T-helper 1 cell (primary cell): ENCODE results near the gene ANKRD18A.
"Not testable (repeated sequence)": the region's sequence is repeated elsewhere in the genome, so short reads cannot be mapped to it uniquely, and the experiment has no call there.

ENCODE experiments used
- DNase-seq, 5 donors: peaks; one replicate each; pipeline ENCODE4 v3.0.0-alpha.2; 2012 to 2020

Gene ANKRD18A

DNA sequence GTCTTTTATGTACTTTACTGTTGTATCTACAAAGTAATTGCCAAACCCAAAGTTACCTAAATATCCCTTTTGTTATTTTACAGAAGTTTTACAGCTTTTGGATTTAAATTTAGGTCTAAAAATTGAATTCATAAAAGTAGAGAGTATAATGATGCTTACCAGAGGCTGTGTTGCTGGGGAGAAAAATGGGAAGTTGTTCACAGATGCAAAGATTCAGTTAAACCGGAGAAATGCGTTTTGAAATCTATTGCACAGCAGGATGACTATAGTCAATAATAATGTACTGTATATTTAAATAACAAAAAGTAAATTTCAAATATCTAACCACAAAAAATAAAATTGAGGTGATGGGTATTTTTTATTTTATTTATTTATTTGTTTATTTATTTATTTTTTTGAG, 2.6 kb upstream of the ANKRD18A start:
- no peak for DNase-seq

DNA sequence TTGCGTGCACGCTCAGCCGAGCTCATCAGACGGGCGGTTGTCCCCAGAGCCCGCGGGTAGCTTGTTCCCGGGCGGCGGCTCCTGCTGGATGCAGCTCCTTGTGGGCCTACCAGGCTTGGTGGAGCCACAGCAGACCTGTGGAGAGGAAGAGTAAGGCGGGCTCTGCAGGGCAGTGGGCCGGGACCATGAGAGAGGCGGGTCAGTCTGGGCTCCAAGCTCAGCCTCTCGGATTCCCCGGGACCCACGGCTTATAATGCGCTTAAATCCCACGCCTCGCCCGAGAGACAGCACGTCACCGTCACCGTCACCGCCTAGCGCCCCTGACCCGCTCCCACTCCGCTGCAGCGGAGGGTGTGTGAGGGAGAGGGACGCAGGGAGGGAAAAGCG, 1.9 kb upstream of the ANKRD18A start:
- DNase-seq, result peak in 1 of 5 donors; percentile 4

GRCh38 chr9:38621434-38622287, 1.3 kb upstream of the ANKRD18A start:
- peak in 4 of 5 donors; percentile 20 to 54 (median 37) for DNase-seq

DNA sequence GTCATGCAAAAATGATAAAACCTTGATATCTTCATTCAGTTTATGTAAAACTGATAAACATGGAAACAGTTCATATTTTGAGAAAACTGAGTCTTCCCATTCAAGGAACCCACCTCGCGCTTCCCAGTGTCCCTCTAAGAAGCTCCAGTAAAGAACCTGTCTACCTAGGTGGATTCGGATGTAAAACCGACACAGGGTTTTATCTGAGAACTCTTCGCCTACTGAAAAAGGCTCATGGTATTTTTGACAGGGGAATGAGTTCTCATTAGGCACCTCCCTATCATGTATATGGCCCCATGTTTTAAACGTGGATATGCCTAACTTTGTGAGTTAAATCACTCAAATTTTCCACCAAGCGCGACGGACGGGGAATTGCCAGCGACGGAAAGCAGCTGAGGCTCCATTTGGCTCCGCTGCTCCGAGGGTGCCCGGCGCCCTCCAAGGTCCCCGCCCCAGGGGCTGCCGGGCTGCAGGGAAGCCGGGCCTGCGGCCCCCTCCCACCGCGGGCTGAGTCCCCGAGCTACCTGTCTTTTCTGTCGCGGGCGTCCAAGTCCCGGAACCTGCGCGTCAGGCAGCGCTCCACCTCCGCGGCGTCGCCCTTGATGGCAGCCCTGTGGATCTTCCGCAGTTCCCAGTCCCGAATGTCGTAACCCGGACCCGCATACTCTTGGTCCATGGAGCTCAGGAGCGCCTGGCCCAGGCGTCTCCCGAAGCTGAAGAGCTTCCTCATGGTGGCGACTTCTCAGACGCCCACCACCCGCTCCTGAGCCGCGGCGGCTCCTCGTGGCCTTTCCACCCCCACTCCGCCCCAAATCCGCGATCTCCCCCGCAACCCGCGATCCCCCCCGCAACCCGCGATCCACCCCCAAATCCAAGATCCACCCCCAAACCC, 594 bp downstream of the ANKRD18A start:
- DNase-seq, result peak in 3 of 5 donors; percentile 4 to 17 (median 11)

GRCh38 chr9:38598029-38598745, 22.2 kb downstream of the ANKRD18A start:
- not testable (repeated sequence) for DNase-seq

- not testable (repeated sequence) for DNase-seq
These were observed 25.3 kb downstream of the ANKRD18A start for GRCh38 chr9:38595117-38595516.

GRCh38 chr9:38591346-38592063, 28.9 kb downstream of the ANKRD18A start:
- not testable (repeated sequence) for DNase-seq

DNA sequence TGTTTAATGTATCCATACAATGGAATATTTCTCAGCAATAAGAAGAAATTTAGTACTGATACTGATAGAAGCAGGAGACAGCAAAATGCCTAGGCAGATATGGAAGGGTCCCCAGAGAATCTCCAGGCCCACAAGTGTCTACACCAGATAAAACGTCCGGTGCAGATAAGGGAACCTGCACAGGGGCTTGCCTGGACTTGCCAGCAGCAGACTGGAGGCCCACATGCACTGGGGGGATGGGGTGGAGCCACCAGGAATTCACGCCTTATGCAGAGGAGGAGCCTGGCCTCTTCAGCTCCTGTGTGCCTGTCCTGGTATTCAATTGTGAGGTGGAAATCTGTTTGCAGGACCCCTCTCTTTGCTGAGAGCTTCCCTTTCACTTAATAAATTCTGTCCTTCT, 36.6 kb downstream of the ANKRD18A start:
- not testable (repeated sequence) for DNase-seq

GRCh38 chr9:38580112-38580511, 40.3 kb downstream of the ANKRD18A start:
- not testable (repeated sequence) for DNase-seq

- DNase-seq, result not testable (repeated sequence)
These were observed 44.2 kb downstream of the ANKRD18A start for GRCh38 chr9:38576181-38576580.

DNA sequence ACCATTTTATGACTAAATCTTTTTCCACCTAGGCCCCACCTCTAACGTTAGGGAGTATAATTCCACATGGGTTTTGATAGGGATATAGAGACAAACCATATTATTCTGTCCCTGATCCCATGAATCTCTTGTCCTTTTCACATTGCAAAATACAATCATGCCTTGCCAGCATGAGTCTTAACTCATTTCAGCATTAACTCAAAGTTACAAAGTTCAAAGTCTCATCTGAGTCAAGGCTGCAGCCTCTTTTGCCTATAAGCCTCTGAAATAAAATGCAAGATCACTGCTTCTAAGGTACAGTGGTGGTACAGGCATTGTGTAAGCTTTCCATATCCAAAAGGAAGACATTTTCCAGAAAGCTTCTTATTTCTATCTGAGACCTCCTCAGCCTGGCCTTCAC, 54.3 kb downstream of the ANKRD18A start:
- DNase-seq, result not testable (repeated sequence)

GRCh38 chr9:38565178-38565577, 55.2 kb downstream of the ANKRD18A start:
- DNase-seq, result not testable (repeated sequence)

DNA sequence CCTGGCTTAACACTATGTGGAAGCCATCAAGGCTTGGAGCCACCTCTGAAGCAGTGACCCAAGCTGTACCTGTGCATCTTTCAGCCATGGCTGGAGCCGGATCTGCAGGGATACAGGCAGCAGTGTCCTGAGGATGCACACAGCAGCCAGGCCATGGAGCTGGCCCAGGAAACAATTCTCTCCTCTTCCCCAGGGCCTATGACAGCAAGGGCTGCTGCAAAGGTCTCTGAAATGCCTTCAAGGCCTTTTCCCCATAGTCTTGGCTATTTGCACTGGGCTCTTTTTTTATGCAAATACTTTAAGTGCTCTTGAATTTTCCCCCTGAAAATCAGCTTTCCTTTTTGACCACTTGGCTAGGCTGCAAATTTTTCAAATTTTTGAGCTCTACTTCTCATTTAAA, 56.5 kb downstream of the ANKRD18A start:
- not testable (repeated sequence) for DNase-seq

DNA sequence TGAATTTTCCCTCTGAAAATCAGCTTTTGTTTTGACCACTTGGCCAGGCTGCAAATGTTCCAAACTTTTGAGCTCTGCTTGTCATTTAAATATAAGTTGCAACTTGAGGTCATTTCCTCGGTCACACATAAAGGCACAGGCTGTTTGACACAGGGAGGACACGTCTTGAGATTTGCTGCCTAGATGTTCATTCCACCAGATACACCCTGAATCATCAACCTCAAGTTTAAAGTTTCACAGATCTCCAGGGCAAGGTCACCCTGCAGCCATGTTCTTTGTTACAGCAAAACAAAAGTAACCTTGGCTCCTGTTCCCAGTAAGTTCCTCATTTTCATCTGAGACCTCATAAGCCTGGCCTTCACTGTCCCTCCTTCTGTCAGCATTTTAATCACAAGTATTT, 59.3 kb downstream of the ANKRD18A start:
- not testable (repeated sequence) for DNase-seq

- DNase-seq, result not testable (repeated sequence)
These were observed 61.2 kb downstream of the ANKRD18A start for GRCh38 chr9:38559172-38559571.

DNA sequence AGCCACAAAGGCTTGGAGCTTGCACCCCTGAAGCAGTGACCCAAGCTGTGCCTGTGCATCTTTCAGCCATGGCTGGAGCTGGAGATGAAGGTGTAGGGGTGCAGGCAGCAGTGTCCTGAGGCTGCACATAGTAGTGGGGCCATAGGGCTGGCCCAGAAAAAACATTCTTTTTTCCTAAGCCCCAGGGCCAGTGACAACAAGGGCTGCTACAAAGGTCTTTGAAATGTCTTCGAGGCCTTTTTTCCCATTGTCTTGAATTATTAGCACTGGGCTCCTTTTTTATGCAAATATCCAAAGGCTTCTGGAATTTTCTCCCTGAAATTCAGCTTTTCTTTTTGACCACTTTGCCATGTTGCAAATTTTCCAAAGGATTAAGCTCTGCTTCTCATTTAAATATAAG, 62.6 kb downstream of the ANKRD18A start:
- not testable (repeated sequence) for DNase-seq

DNA sequence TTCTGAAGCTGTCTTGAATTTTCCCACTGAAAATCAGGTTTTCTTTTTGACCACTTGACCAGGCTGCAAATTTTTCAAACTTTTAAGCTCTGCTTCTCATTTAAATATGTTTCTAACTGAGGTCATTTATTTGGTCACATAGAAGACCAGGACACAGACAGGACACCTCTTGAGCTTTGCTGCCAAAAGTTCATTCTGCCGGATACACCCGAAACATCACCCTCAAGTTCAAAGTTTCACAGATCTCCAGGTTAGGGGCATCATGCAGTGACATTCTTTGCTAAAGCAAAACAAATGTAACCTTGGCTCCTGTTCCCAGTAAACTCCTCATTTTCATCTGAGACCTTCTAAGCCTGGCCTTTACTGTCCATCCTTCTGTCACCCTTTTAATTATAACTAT, 65.4 kb downstream of the ANKRD18A start:
- not testable (repeated sequence) for DNase-seq

DNA sequence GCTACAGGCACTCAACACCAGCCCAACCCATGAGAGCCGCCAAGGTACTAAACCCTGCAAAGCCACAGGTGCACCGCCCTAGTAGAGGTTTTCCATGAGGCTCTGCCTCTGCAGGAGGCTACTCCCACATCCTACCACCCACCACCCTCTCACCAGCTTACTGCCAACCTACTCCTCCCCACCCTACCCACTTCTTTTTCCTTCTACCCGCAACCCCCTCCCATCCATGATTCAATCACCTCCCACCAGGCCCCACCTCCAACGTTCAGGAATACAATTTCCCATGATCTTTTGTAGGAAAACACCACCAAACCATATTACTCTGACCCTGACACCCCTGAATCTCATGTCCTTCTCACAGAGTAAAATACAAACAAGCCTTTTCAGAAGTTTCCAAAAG, 67.4 kb downstream of the ANKRD18A start:
- not testable (repeated sequence) for DNase-seq

GRCh38 chr9:38546497-38547163, 73.8 kb downstream of the ANKRD18A start:
- peak in 2 of 5 donors; percentile 13 to 49 for DNase-seq

GRCh38 chr9:38540535-38540934, 79.9 kb downstream of the ANKRD18A start:
- not testable (repeated sequence) for DNase-seq

DNA sequence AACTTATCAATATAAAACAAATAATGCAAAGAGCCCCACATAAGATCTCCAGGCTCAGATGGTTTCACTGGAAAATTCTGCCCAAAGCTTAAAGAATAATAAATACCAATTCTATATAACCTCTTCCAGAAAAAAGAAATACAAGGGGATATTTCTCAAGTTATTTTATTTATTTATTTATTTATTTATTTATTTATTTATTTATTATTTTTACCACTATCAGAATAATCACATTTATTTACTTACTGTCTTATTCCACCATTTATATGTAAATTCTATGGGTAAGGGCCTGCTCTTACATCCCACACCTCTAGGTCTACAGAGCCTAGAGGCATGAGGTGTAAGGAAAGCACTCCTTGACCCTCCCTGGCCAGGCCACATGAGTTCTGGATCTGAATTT, 91.1 kb downstream of the ANKRD18A start:
- no peak for DNase-seq
